NCI-H526 (cell line): ENCODE results near the gene ZHX3.

Source experiments
- DNase-seq, 2 experiments: peaks; one replicate each; lab custom pipeline; 2025; lab: John Stamatoyannopoulos, UW

ZHX3 gene

GRCh38 chr20:41150664-41151063, 166.9 kb downstream of the ZHX3 start:
- no peak for DNase-seq

- no peak for DNase-seq
Measured at GRCh38 chr20:41148942-41149341, 168.6 kb downstream of the ZHX3 start.

- no peak for DNase-seq
Measured at GRCh38 chr20:41147767-41148191, 169.8 kb downstream of the ZHX3 start.

GRCh38 chr20:41145821-41146620, 171.5 kb downstream of the ZHX3 start:
- DNase-seq, result no peak

- DNase-seq, result no peak
Measured at GRCh38 chr20:41145317-41145716, 172.2 kb downstream of the ZHX3 start.

- no peak for DNase-seq
Measured at GRCh38 chr20:41143354-41143753, 174.2 kb downstream of the ZHX3 start.

GRCh38 chr20:41142919-41143318, 174.6 kb downstream of the ZHX3 start:
- DNase-seq, result no peak

- DNase-seq, result no peak
Measured at GRCh38 chr20:41142245-41142644, 175.3 kb downstream of the ZHX3 start.

GRCh38 chr20:41141153-41141815, 176.2 kb downstream of the ZHX3 start:
- no peak for DNase-seq

GRCh38 chr20:41140226-41141133, 177.1 kb downstream of the ZHX3 start:
- DNase-seq, result no peak

GRCh38 chr20:41139227-41140093, 178.1 kb downstream of the ZHX3 start:
- DNase-seq, result peak in 1 of 2 experiments; percentile 18

- DNase-seq, result peak; percentile 18 to 50
Measured at GRCh38 chr20:41138475-41139226, 178.9 kb downstream of the ZHX3 start.

GRCh38 chr20:41137614-41138474, 179.7 kb downstream of the ZHX3 start:
- peak; percentile 39 to 80 for DNase-seq

GRCh38 chr20:41136680-41137613, 180.6 kb downstream of the ZHX3 start, which contains the start of gene PLCG1:
TSS of gene PLCG1 (plus strand) at chr20:41137543. CDS start at chr20:41137642, 99 bp downstream.
- peak; percentile 76 to 96 for DNase-seq

- DNase-seq, result peak in 1 of 2 experiments; percentile 46
Measured at GRCh38 chr20:41135888-41136679, 181.4 kb downstream of the ZHX3 start.

- peak; percentile 60 to 86 for DNase-seq
Measured at GRCh38 chr20:41135187-41135887, 182.2 kb downstream of the ZHX3 start.
